Activated T-helper 9 cell treated with anti-CD3 and anti-CD28 coated beads, Interleukin-2, amount 50 U/mL, for 16 hours (primary cell): ENCODE data around the gene THADA.
"Not testable (repeated sequence)": the region's sequence is repeated elsewhere in the genome, so short reads cannot be mapped to it uniquely, and the experiment has no call there.

Experiments
- DNase-seq: peaks from one replicate; pipeline ENCODE4 v3.0.0-alpha.2; 2020; ENCODE audit warnings: low read depth

Gene THADA

DNA sequence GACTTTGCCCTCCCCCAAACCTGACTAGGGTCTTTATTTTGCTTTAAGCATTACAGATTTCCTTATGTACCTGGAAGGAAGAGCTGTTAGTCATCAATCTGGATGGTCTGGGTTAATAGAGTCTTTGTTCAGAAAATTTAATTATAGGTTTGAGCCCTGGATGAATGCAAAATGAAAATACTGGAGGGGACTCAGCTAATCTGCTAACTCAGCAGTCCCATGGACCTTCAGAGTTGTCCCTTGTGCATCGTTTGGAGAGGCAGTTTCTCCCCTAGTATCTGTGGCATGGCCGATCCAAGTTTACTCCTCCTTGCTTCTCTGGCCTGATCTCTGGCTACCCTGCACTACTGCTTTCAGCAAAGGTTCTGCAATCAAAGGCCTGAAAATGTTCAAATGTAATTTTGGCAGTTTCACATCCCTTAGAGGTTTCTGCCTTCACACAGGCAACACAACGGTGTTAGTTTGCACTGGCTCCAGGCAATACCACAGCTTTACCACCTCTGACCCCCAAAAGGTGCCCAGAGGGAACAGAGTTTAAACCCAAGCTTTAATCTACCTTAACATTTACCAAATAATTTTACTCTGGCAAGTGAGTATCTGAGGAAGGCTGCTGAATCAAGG is 134.3 kb downstream of the THADA start:
- no peak for DNase-seq

DNA sequence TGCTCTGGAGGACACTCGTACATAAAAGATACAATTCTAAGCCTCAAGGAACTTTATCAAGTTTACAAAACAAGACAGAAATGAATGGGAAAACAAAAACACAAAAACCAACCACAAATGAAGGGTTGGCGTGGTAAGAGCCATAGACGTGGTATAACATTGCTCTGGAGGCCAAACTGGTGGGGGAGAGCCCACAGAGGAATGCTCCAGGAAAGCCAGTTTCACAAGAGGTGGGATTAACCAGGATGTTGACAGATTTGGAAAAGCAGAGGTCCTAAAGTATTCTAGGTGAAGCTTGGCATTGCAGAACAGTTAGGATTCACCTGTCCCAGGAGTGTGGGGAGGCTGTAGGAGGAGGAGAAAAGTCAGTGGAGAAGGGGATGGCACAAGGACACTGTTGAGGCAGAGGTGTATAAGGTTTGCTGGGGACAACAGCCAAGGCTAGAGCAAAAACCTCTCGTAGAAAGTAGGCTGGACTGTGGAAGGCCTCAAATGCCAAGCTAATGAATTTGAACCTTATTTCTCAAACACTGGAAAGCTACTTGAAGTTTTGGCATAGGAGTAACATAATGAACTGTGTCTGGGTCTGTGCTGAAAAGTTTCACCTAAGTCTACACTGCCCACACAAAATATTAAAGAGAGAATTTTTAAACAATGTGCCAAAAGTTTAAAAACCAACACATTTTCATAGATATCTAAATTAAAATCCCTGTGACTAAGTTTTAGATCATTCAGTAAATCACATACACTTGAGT is 135.1 kb downstream of the THADA start:
- no peak for DNase-seq

DNA sequence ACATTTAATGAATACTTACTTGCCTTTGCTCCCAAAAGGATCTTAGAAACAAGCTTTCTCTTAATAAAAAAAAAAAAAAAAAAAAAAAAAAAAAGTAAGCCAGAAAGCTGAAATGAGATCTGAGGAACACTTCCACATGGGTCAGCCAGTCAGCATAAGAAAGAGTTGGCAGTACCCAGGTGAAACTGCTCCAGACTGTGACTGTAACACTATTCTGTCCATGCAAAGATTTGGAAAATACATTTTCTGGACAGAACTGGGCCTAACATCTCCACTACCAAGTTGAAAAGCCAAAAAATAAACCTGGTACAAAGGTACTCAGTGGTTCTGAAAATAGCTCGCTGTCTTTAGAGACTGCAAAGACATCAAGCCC is 135.7 kb downstream of the THADA start:
- DNase-seq = no peak

DNA sequence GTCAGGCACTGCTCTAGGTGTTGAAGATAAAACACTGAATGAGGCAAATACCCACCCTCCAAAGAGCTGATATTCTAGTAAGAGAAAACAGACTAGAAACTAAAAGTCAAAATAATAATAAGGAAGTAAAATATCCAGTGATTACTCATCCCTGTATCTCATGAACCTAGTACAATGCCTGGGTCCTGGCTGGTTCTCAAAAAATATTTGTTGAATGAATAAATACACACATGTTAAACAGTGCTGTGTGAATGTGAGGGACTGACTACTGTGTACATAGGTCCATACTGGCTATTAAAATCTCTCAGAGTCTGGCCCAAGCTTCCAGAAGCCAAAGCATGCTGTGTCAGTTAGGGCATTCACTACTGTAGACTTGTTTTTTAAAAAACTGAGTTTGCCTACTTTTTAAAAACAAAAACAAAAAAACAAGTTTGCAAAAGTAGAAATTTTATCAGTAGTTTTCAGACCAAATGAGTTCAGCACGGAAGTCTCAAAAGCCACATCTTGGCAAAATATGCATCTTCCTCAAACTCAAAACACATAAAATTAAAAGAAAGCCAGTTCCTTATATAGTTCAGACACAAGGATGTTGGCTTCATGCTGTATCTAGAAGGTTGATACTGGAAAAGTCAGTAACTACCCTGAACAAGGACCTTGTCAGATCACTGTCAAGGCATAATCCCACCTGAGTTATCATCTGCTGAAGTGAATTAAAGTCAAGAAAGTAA is 136.2 kb downstream of the THADA start:
- DNase-seq = no peak

DNA sequence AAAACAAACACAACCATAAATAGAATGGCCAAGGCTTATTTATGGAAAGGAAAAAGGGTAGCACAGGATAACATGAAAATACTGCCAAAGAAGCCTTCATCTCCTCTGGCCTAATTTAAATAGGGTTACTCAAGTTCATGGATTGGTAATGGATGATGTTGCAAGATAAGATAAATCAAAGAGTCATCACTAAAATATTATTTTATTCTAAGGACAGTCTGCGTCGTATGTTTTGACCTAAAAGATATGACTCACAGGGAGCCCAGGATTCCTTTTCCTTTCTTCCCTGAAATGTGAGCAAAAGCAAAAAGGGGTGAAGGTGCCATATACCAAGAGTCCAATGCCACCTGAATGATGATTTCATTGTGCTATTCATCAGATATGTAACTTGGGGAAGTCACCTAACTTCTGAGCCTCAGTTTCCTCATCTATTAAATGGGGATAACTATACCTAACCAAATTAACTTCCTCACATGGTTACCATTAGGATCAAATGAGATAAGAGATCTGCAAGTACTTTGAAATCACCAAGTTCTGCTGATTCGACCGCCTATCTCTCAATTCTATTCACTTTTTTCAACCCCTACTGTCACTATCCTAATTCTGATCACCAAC is 137.7 kb downstream of the THADA start:
- DNase-seq = no peak

DNA sequence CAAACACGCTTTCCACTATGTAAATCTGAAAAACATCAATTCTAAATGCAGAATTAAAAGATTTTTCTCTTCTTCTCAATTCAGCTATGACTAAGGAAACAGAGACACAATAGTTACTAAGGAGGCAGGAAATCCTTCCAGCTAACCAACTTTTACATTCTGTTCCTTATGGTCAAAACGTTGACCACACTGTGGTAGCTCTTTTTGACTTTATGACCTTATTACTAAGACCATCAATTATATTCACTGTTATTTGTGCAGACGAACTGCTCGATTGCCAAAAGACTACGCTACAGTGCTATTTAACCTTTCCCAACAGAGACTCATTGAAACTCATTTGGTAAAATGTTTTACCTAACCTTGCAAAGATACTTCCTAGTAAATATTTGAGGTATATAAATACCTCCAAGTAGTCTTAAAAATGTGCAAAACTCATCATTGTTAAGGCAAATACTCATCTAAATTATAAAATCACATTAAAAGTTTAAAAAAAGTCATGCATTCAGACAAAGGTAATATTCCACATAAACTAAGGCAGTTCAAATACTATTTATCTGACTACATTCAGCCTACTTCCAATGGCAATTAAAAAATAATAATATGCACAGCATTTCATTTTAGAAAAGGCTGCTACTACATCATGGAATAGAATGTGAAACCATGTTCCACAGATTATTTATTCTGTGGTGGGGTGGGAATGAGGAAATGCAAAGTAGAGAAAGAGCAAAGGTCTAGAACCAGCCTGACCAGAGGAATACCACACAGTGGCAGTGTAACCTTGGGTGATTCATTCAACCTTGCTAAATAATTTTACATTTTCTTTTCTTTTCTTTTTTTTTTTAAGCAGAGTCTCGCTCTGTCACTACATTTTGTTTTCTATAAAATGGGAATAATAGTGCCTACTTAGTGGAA is 139.9 kb downstream of the THADA start:
- DNase-seq = no peak

DNA sequence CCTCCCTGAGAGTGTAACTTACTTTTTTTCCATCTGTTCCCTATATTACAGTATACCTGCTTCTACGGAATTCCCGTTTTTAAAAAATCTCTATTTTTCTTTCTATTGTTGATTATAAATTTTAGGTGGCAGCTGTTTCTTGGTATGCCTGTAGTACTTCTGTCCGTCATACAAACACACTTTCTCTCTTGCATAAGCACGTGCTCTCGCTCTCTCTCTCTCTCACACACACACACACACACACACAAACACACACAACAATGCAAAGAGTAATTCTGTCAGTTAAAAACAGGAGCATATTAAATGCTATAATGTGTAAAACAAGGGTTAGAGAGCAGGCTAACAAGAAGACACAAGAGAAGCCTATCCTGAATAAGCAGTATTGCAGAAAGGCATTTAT is 140.5 kb downstream of the THADA start:
- no peak for DNase-seq

DNA sequence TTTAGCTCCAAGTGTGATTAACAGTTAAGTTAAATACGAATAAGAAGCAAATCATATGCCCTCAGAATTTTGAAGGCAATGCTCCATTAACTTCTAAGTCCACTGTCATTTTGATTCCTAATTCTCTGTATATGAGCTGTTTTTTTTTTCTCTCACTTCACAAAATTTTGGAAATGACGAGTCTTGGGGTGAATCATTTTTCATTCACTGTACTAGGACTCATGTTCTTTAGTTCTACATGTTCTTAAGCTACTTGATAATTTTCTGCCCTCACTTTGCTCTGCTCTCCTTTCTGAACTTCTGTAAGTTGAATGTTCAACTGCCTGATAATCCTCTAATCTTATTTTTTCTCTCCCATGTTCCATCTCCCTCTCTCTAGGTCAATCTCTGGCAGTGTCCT is 141.0 kb downstream of the THADA start:
- no peak for DNase-seq

DNA sequence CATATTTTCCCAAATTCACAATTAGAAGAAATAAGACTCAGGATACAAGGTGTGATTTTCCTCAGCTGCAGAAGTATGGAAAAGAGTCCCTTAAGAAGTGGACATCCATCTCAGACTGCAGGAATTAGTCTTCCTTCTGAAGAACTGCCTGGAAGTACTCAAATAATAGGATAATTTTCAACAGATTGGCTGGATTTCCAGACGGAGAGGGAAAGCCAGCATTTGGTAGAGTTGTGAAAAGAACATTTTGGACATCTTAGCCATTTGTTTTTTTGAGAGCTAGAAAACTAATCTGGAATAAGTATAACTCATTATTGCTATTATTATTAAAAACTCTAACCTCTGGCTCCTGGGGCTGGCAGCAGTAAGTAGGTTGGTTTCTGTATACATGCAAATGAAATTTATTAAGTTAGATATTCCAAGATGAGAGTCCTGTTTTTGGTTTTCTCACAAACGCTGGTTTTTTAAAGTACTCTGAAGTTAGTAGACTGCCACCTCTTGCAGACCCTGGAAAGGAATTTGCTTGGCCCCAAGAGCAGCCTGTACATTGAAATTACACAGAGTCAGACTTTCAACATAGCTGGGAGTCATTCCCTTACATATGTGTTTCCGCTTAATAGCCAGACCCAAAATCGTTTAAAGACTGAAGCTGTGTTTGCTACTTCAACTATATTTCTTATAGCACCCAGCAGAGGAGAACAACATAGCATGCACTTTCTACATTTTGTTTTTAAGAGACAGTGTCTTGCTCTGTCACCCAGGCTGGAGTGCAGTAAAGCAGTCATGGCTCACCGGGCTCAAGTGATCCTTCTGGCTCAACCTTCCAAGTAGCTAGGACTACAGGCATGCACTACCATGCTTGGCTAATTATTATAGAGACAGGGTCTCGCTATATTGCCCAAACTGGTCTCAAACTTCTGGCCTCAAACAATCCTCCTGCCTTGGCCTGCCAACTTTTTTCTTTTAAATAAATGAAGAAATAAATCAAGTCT is 142.4 kb downstream of the THADA start:
- DNase-seq = no peak

DNA sequence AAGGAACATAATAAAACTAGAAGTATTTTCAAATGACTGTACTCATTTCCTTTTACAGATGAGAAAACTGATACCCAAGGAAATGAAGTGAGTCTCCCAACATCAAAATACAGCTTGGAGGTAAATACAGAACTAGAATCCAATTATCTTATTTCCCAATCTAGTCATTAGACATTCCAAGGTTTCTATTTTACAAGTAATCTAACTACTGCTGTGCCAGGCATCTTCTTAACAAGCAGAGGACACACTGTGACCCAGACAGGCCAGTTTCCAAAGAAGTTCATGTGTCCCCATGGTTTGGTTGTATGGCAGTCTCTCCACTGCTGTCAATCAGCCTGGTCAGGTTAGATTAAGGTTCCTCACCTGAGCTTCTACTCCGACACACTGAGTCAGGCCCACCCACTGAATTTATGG is 143.5 kb downstream of the THADA start:
- no peak for DNase-seq

DNA sequence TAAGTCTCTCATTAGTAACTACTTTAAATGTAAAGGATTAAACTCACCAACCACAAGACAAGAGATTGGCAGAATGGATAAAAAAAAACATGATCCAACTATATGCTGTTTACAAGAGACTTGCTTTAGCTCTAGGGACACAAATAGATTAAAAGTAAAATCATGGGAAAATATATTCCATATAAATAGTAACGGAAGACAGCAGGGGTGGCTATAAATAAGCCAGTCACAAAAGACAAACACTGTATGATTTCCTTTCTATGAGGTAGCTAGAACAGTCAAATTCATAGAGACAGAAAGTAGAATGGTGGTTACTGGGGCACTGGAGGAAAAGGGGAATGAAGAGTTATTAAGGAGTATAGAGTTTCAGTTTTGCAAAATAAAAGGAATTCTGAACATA is 145.2 kb downstream of the THADA start:
- no peak for DNase-seq

DNA sequence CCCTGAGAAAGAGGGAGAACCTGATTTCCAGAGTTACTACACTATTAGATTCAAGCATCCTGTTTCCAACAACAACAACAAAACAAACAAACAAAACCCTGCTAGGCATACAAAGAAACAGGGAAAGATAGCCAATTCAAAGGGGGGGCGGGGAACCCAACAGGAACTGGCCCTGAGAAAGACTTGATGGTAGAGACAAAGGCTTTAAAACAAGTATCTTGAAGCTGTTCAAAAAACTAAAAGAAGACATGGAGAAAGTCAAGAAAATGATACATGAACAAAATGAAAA is 147.1 kb downstream of the THADA start:
- DNase-seq = no peak

DNA sequence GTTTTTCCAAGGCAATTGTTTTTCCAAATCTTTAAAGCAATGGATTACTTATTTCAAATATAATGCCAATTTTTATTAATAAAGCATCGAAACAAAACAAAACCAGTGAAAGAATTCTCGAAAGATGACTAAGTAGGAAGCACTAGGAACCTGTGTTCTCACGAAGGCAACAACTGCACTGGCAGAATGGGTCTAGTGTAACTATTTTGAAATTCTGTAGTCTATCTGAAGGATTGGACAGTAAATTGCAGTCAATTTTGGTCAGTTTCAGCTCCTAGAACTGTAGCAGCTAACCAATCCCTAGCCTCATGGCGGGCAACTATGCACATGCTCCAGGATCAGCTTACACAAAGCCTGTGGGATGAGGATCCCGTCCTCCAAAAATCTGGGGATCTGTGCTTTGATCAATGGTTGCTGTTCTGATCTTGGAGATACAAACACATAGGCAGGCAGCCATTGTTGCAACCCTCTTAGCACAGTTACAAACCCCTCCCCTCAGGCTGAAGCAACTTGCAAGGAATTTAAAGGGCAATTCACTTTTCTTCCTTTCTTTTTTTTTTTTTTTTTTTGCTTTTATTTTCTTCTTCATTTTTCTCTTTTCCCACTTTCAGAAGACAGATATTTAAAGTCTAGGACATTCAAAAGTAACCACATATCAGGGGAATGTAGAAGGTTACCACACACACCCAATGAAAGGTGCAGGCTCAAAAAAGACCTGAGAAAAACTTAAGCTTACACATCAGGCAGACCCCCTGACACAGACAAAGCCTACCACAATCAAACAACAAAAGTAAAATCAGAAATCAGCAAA is 147.6 kb downstream of the THADA start:
- no peak for DNase-seq

DNA sequence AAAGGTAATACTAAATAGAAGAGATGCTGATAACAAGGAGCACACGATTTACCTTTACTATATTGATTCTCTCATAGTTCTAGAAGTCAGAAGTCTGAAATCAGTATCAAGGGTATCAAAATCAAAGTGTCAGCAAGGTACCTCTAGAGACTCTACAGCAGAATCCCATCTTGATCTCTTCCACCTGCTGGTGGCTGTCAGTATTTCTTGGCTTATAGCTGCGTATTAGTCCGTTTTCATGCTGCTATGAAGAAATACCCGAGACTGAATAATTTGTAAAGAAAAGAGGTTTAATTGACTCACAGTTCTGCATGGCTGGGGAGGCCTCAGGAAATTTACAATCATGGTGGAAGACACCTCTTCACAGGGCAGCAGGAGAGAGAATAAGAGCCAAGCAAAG is 149.1 kb downstream of the THADA start:
- not testable (repeated sequence) for DNase-seq

DNA sequence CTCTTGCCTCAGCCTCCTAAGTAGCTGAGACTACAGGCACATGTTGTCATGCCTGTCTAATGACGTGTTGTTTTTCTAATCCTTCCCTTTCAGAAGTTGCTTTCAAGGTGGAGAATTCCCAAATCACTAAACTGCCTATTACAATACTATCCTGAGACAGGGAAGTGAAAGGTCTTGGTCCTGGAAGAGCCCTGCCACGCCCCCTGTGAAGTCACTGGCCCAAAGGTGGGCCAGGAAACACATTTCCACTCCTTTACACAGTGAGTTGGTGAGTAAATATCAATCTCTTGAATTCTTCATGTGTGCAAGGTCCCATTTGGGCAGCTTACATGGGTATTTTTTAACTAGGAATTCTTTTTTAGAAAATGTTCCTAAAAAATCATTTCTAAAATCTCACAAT is 150.1 kb downstream of the THADA start:
- DNase-seq = no peak

DNA sequence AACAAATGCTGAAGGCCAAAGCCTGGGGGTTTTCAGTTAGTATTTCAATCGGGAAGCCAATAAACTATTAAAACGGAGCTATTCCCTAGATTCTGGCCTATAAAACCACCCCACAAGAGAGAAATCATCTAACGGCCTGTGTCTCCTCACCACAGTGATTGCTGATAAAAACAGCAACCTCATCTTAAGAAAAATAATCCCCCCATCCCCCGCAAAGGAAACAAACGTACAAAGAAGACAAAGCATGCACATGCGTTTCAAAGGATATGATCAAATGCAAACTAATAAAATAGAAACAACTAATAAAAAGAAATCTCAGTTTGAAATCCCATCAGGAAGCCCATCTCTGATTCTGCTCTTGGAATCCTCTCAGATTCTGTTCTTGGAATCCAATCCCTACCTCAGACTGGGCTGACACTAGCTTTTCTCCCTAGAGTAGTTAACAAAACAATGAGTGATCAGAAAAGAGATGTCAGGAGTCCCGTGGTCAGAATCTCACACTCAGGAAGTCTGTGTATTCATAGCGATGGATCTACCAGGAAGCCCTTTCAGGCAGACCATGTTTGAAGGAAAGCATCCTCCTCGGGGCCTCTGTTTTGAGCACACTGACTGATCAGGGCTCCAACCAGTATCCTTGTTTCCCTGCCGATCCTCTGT is 150.7 kb downstream of the THADA start:
- DNase-seq = no peak

DNA sequence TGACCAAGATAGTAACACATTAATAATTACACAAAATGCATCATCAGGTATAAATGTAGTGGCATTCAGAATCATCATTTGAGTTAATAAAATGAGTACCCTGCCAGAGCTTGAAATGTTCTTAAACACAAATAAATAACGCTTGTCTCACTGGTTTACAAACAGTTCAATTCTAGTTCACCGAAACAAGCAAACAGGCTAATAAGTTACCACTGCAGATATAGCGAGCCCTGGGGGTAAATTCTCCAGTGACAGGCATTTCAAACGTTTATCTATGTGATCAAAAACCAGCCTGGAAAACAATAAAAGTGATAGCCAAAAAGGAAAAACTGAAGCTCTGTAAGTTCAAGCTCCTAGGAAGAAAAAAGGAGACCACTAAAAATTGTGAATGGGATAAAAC is 152.6 kb downstream of the THADA start:
- DNase-seq = no peak

DNA sequence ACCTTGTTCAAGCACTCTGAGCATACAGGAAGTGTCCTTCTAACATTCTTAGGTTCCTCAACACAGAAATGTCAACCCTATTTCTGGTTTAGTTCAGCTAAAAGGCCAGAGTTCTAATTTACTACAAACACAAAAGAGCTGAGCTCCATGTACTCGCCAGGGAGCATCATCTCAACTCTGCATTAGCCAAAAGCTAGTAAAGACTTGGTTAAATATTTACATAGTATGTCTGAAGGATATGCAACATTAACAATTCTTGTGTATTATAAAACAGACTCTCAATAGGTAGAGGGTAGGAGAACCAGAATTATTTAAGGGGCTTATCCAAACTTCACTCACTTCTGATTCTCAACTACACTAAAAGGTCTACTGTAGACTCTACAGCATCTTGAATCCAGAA is 154.6 kb downstream of the THADA start:
- no peak for DNase-seq

DNA sequence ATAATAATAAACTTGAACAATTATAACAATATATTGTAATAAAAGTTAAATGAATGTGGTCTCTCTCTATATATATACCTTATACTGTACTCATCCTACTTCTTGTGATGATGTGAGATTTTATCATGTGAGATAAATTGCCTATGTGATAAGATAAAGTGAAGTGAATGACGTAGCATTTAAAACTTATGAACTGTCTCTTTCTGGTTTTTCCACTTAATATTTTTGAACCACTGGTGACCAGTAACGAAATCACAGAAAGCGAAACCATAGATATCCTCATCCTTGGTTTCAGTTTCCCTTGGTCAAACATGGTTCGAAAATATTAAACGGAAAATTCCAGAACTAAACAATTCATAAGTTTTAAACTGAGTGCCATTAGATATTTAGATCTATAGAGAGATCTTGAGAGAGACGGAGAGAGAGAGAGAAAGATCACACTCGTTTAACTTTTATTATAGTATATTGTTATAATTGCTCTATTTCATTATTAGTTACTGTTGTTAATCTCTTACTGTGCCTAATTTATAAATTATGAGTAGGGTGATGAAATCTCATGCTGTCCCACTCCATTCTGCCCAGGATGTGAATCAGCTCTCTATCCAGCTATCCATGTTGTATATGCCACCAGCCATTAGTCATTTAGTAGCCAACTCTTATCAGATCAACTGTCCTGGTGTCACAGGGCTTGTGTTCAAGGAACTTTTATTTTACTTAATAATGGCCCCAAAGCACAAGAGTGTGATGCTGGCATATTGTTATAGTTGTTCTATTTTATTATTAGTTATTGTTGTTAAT is 156.8 kb downstream of the THADA start:
- DNase-seq = no peak
